ENCODE data around the gene ZBTB20. TPM values are rescaled to one million over a fixed set of nuclear protein-coding genes. Genes with fewer than 3 reads are reported as not detected.

ZBTB20 gene
- total RNA-seq, 1 donor from 2014 or later: 23.5 TPM

- Histone ChIP-seq H3K27me3 (ENCODE audit: control insufficient read depth in 3 of 3, insufficient read depth in 3 of 3, low read length in 3 of 3) (no peaks in the 10 kb centered on the region), H3K27ac (ENCODE audit: low read depth, low read length) (no peak overlapping the region), H3K9me3 (ENCODE audit: control insufficient read depth in 3 of 3, low read length in 3 of 3) (no peaks in the 10 kb centered on the region), H3K4me3 (ENCODE audit: low read length in 3 of 3) (no peak overlapping the region), H3K4me1 (ENCODE audit: control insufficient read depth in 3 of 3, insufficient read depth in 3 of 3, low read length in 3 of 3) (peaks cover 0 to 3% (median 0%) of the 10 kb centered on the region in 3 donors), H3K36me3 (ENCODE audit: control insufficient read depth in 3 of 3, insufficient read depth in 3 of 3, low read length in 3 of 3) (peaks cover 0 to 2% (median 0%) of the 10 kb centered on the region in 3 donors), H3K9ac (ENCODE audit: low read depth in 1 of 3, low read length in 3 of 3) (no peak overlapping the region)
Observed at GRCh38 chr3:115077501-115078250, 69.4 kb downstream of the ZBTB20 start.

GRCh38 chr3:115074502-115074901 lies 72.6 kb downstream of the ZBTB20 start:
- H3K9me3 ChIP-seq (ENCODE audit: control insufficient read depth in 3 of 3, low read length in 3 of 3): no peaks in the 10 kb centered on the region
- H3K9ac ChIP-seq (ENCODE audit: low read depth in 1 of 3, low read length in 3 of 3): no peak overlapping the region
- no peak overlapping the region for H3K27ac ChIP-seq (ENCODE audit: low read depth, low read length)
- H3K36me3 ChIP-seq (ENCODE audit: control insufficient read depth in 3 of 3, insufficient read depth in 3 of 3, low read length in 3 of 3): peaks cover 0 to 2% (median under 1%) of the 10 kb centered on the region in 3 donors
- H3K4me1 ChIP-seq (ENCODE audit: control insufficient read depth in 3 of 3, insufficient read depth in 3 of 3, low read length in 3 of 3): peaks cover 3 to 8% (median 4%) of the 10 kb centered on the region in 3 donors
- no peak overlapping the region for H3K4me3 ChIP-seq (ENCODE audit: low read length in 3 of 3)
- H3K27me3 ChIP-seq (ENCODE audit: control insufficient read depth in 3 of 3, insufficient read depth in 3 of 3, low read length in 3 of 3): no peaks in the 10 kb centered on the region

GRCh38 chr3:115072265-115073021 lies 74.6 kb downstream of the ZBTB20 start:
- Histone ChIP-seq H3K9ac (ENCODE audit: low read depth in 1 of 3, low read length in 3 of 3) (no peak overlapping the region), H3K9me3 (ENCODE audit: control insufficient read depth in 3 of 3, low read length in 3 of 3) (no peaks in the 10 kb centered on the region), H3K27me3 (ENCODE audit: control insufficient read depth in 3 of 3, insufficient read depth in 3 of 3, low read length in 3 of 3) (no peaks in the 10 kb centered on the region), H3K36me3 (ENCODE audit: control insufficient read depth in 3 of 3, insufficient read depth in 3 of 3, low read length in 3 of 3) (peaks cover 0 to 5% (median 5%) of the 10 kb centered on the region in 3 donors), H3K27ac (ENCODE audit: low read depth, low read length) (no peak overlapping the region), H3K4me1 (ENCODE audit: control insufficient read depth in 3 of 3, insufficient read depth in 3 of 3, low read length in 3 of 3) (peaks cover 3 to 8% (median 4%) of the 10 kb centered on the region in 3 donors), H3K4me3 (ENCODE audit: low read length in 3 of 3) (no peak overlapping the region)

- no peaks in the 10 kb centered on the region for H3K27me3 ChIP-seq (ENCODE audit: control insufficient read depth in 3 of 3, insufficient read depth in 3 of 3, low read length in 3 of 3)
- H3K4me1 ChIP-seq (ENCODE audit: control insufficient read depth in 3 of 3, insufficient read depth in 3 of 3, low read length in 3 of 3): peaks cover 3 to 8% (median 4%) of the 10 kb centered on the region in 3 donors
- H3K4me3 ChIP-seq (ENCODE audit: low read length in 3 of 3): peak overlapping the region in 1 of 3 donors; percentile 26
- peaks cover 0 to 5% (median 3%) of the 10 kb centered on the region in 3 donors for H3K36me3 ChIP-seq (ENCODE audit: control insufficient read depth in 3 of 3, insufficient read depth in 3 of 3, low read length in 3 of 3)
- H3K9me3 ChIP-seq (ENCODE audit: control insufficient read depth in 3 of 3, low read length in 3 of 3): no peaks in the 10 kb centered on the region
- no peak overlapping the region for H3K27ac ChIP-seq (ENCODE audit: low read depth, low read length)
- no peak overlapping the region for H3K9ac ChIP-seq (ENCODE audit: low read depth in 1 of 3, low read length in 3 of 3)
Observed at GRCh38 chr3:115071601-115072000, 75.5 kb downstream of the ZBTB20 start.

- Histone ChIP-seq H3K36me3 (ENCODE audit: control insufficient read depth in 3 of 3, insufficient read depth in 3 of 3, low read length in 3 of 3) (peaks cover 0 to 5% (median 3%) of the 10 kb centered on the region in 3 donors), H3K9ac (ENCODE audit: low read depth in 1 of 3, low read length in 3 of 3) (no peak overlapping the region), H3K27me3 (ENCODE audit: control insufficient read depth in 3 of 3, insufficient read depth in 3 of 3, low read length in 3 of 3) (no peaks in the 10 kb centered on the region), H3K4me3 (ENCODE audit: low read length in 3 of 3) (peak overlapping the region in 1 of 3 donors; percentile 26), H3K9me3 (ENCODE audit: control insufficient read depth in 3 of 3, low read length in 3 of 3) (no peaks in the 10 kb centered on the region), H3K27ac (ENCODE audit: low read depth, low read length) (no peak overlapping the region), H3K4me1 (ENCODE audit: control insufficient read depth in 3 of 3, insufficient read depth in 3 of 3, low read length in 3 of 3) (peaks cover 3 to 8% (median 4%) of the 10 kb centered on the region in 3 donors)
Observed at GRCh38 chr3:115071166-115071565, 75.9 kb downstream of the ZBTB20 start.

- Histone ChIP-seq H3K9me3 (ENCODE audit: control insufficient read depth in 3 of 3, low read length in 3 of 3) (no peaks in the 10 kb centered on the region), H3K27me3 (ENCODE audit: control insufficient read depth in 3 of 3, insufficient read depth in 3 of 3, low read length in 3 of 3) (no peaks in the 10 kb centered on the region), H3K27ac (ENCODE audit: low read depth, low read length) (no peak overlapping the region), H3K4me1 (ENCODE audit: control insufficient read depth in 3 of 3, insufficient read depth in 3 of 3, low read length in 3 of 3) (peaks cover 3 to 8% (median 4%) of the 10 kb centered on the region in 3 donors), H3K9ac (ENCODE audit: low read depth in 1 of 3, low read length in 3 of 3) (no peak overlapping the region), H3K36me3 (ENCODE audit: control insufficient read depth in 3 of 3, insufficient read depth in 3 of 3, low read length in 3 of 3) (peaks cover 0 to 5% (median 3%) of the 10 kb centered on the region in 3 donors), H3K4me3 (ENCODE audit: low read length in 3 of 3) (no peak overlapping the region)
Observed at GRCh38 chr3:115068799-115069198, 78.3 kb downstream of the ZBTB20 start.

- no peaks in the 10 kb centered on the region for H3K27me3 ChIP-seq (ENCODE audit: control insufficient read depth in 3 of 3, insufficient read depth in 3 of 3, low read length in 3 of 3)
- no peak overlapping the region for H3K27ac ChIP-seq (ENCODE audit: low read depth, low read length)
Observed at GRCh38 chr3:115062412-115062956, 84.6 kb downstream of the ZBTB20 start.

GRCh38 chr3:115062009-115062408 lies 85.1 kb downstream of the ZBTB20 start:
- no peak overlapping the region for H3K4me3 ChIP-seq (ENCODE audit: low read length in 3 of 3)
- peaks cover 0 to 3% (median 0%) of the 10 kb centered on the region in 3 donors for H3K4me1 ChIP-seq (ENCODE audit: control insufficient read depth in 3 of 3, insufficient read depth in 3 of 3, low read length in 3 of 3)
- H3K9me3 ChIP-seq (ENCODE audit: control insufficient read depth in 3 of 3, low read length in 3 of 3): no peaks in the 10 kb centered on the region
- no peaks in the 10 kb centered on the region for H3K27me3 ChIP-seq (ENCODE audit: control insufficient read depth in 3 of 3, insufficient read depth in 3 of 3, low read length in 3 of 3)
- no peak overlapping the region for H3K9ac ChIP-seq (ENCODE audit: low read depth in 1 of 3, low read length in 3 of 3)
- no peaks in the 10 kb centered on the region for H3K36me3 ChIP-seq (ENCODE audit: control insufficient read depth in 3 of 3, insufficient read depth in 3 of 3, low read length in 3 of 3)
- no peak overlapping the region for H3K27ac ChIP-seq (ENCODE audit: low read depth, low read length)

More at GRCh38 chr3:115062412-115062956, 84.6 kb downstream of the ZBTB20 start:
- peaks cover 0 to 3% (median 0%) of the 10 kb centered on the region in 3 donors for H3K4me1 ChIP-seq (ENCODE audit: control insufficient read depth in 3 of 3, insufficient read depth in 3 of 3, low read length in 3 of 3)
- no peaks in the 10 kb centered on the region for H3K36me3 ChIP-seq (ENCODE audit: control insufficient read depth in 3 of 3, insufficient read depth in 3 of 3, low read length in 3 of 3)
- H3K9me3 ChIP-seq (ENCODE audit: control insufficient read depth in 3 of 3, low read length in 3 of 3): no peaks in the 10 kb centered on the region
- H3K9ac ChIP-seq (ENCODE audit: low read depth in 1 of 3, low read length in 3 of 3): no peak overlapping the region
- no peak overlapping the region for H3K4me3 ChIP-seq (ENCODE audit: low read length in 3 of 3)

GRCh38 chr3:115052906-115053305 lies 94.2 kb downstream of the ZBTB20 start:
- Histone ChIP-seq H3K9ac (ENCODE audit: low read depth in 1 of 3, low read length in 3 of 3) (no peak overlapping the region), H3K27me3 (ENCODE audit: control insufficient read depth in 3 of 3, insufficient read depth in 3 of 3, low read length in 3 of 3) (no peaks in the 10 kb centered on the region), H3K27ac (ENCODE audit: low read depth, low read length) (no peak overlapping the region), H3K9me3 (ENCODE audit: control insufficient read depth in 3 of 3, low read length in 3 of 3) (no peaks in the 10 kb centered on the region), H3K4me3 (ENCODE audit: low read length in 3 of 3) (no peak overlapping the region), H3K4me1 (ENCODE audit: control insufficient read depth in 3 of 3, insufficient read depth in 3 of 3, low read length in 3 of 3) (no peaks in the 10 kb centered on the region), H3K36me3 (ENCODE audit: control insufficient read depth in 3 of 3, insufficient read depth in 3 of 3, low read length in 3 of 3) (no peaks in the 10 kb centered on the region)
